GM12878 (cell line): ENCODE results near the gene TMEM91. TPM values are rescaled to one million over a fixed set of nuclear protein-coding genes. Genes with fewer than 3 reads are reported as not detected.

Experiments
- ATAC-seq: fragments of 200-7000 bp; cut with Tn5 transposase; 3 replicates; pipeline ENCODE4 v1.9.1; 2020; ENCODE audit warnings: mild to moderate bottlenecking, moderate library complexity
- BruUV-seq: library from RNA; stranded (reverse); fragments of 400-500 nt; replicated peaks from 2 replicates; lab custom pipeline; 2021; lab: Mats Ljungman, UMichigan
- CTCF ChIA-PET: fragments of 300-600 bp; sonication (Branson Sonifier 250); formaldehyde crosslinking; extraction: SDS; loops from one replicate; lab custom pipeline; 2021; ENCODE audit warnings: inconsistent platforms; lab: Yijun Ruan, JAX
- POLR2A ChIA-PET: fragments of 350-600 bp; formaldehyde crosslinking; extraction: SDS; loops from one replicate; lab custom pipeline; 2021; ENCODE audit warnings: inconsistent platforms; lab: Charles Lee
- RAD21 ChIA-PET: fragments of 300-600 bp; sonication (Branson Sonifier 250); formaldehyde crosslinking; loops from one replicate; lab custom pipeline; 2023; ENCODE audit warnings: antibody characterized with exemption; ENCODE audit not compliant: unreplicated experiment; lab: Charles Lee
- SMC1A ChIA-PET: fragments of 300-600 bp; sonication (Branson Sonifier 250); formaldehyde crosslinking; loops from one replicate; lab custom pipeline; 2023; ENCODE audit not compliant: unreplicated experiment, uncharacterized antibody; lab: Charles Lee
- DNase-seq: peaks from one replicate; pipeline ENCODE4 v3.0.0-alpha.2; 2011; ENCODE audit warnings: low read depth, low spot score
- FAIRE-seq: peaks from 3 replicates; lab custom pipeline; 2011; peaks lifted over from hg19 to GRCh38; lab: Jason Lieb, UNC
- H2AFZ ChIP-seq: 2 replicates; pipeline ENCODE4 v1.6.0; 2011; ENCODE audit warnings: low read depth, low read length, control low read depth; ENCODE audit not compliant: control insufficient read depth
- H3K27ac ChIP-seq: 2 replicates; pipeline ENCODE4 v1.5.1; 2011; ENCODE audit warnings: control low read depth; ENCODE audit not compliant: control insufficient read depth, insufficient read depth
- H3K27me3 ChIP-seq, 2 experiments: replicated peaks in 1 of 2; 2 replicates each; pipeline versions ENCODE4 v1.6.0 to v1.6.1; 2011; ENCODE audit warnings: low read length in 1 of 2; ENCODE audit not compliant: control insufficient read depth in 2 of 2, insufficient read depth in 2 of 2
- H3K36me3 ChIP-seq, 2 experiments: 2 replicates each; pipeline ENCODE4 v1.5.1; 2011; ENCODE audit warnings: low read length in 1 of 2; ENCODE audit not compliant: control insufficient read depth in 2 of 2, insufficient read depth in 2 of 2
- H3K4me1 ChIP-seq: 2 replicates; pipeline ENCODE4 v1.6.1; 2011; ENCODE audit warnings: mild to moderate bottlenecking, low read length, moderate library complexity, mixed read lengths; ENCODE audit not compliant: control insufficient read depth, insufficient read depth
- H3K4me2 ChIP-seq: 2 replicates; pipeline ENCODE4 v1.6.0; 2011; ENCODE audit warnings: control low read depth; ENCODE audit not compliant: control insufficient read depth, insufficient read depth
- H3K4me3 ChIP-seq: fragments of 200-600 bp; sonication (generic); 2 replicates; pipeline ENCODE4 v1.5.1; 2016
- H3K79me2 ChIP-seq: 2 replicates; pipeline ENCODE4 v1.6.0; 2011; ENCODE audit warnings: low read length; ENCODE audit not compliant: control insufficient read depth, insufficient read depth
- H3K9ac ChIP-seq: 2 replicates; pipeline ENCODE4 v1.8.0; 2011; ENCODE audit warnings: low read length, control low read depth, mixed read lengths; ENCODE audit not compliant: control insufficient read depth, insufficient read depth
- H3K9me3 ChIP-seq: replicated peaks from 3 replicates; pipeline ENCODE4 v1.5.1; 2011; ENCODE audit warnings: mild to moderate bottlenecking, low read length; ENCODE audit not compliant: control insufficient read depth, insufficient read depth
- H4K20me1 ChIP-seq: 2 replicates; pipeline ENCODE4 v1.6.0; 2011; ENCODE audit not compliant: control insufficient read depth, insufficient read depth
- ASH2L ChIP-seq: fragments of 300-600, 200-600 bp; sonication (generic); IDR thresholded peaks from 2 replicates; pipeline ENCODE4 v1.6.1; 2017; ENCODE audit warnings: low read depth, mild to moderate bottlenecking, borderline replicate concordance
- ATF3 ChIP-seq: IDR thresholded peaks from 2 replicates; pipeline ENCODE4 v1.6.1; 2011; ENCODE audit warnings: low read depth, mild to moderate bottlenecking, low read length, moderate library complexity, borderline replicate concordance; ENCODE audit errors: extremely low read depth
- CEBPB ChIP-seq, 2 experiments: fragments of 150-350 bp in 1 of 2; IDR thresholded peaks; 2 replicates each; pipeline ENCODE4 v1.6.1; 2012 to 2014; ENCODE audit warnings: low read depth in 2 of 2, low read length in 2 of 2, borderline replicate concordance in 1 of 2, inconsistent platforms in 1 of 2
- ETV6 ChIP-seq, 2 experiments: fragments of 450-650 bp in 1 of 2; IDR thresholded peaks in 1 of 2; conservative IDR thresholded peaks in 1 of 2; 2 replicates each; pipeline ENCODE4 v1.6.1; 2014; ENCODE audit warnings: antibody characterized with exemption in 1 of 2, borderline replicate concordance in 1 of 2, low read depth in 1 of 2, mild to moderate bottlenecking in 1 of 2, moderate library complexity in 1 of 2
- EZH2 ChIP-seq: IDR thresholded peaks from 2 replicates; pipeline ENCODE4 v1.6.1; 2012; ENCODE audit warnings: low read depth, mild to moderate bottlenecking, control low read depth, inconsistent platforms, low read length, borderline replicate concordance; ENCODE audit not compliant: control insufficient read depth
- FOXM1 ChIP-seq: IDR thresholded peaks from 2 replicates; pipeline ENCODE4 v1.6.1; 2012; ENCODE audit warnings: low read depth, mild to moderate bottlenecking, inconsistent platforms, low read length, moderate library complexity
- GATAD2B ChIP-seq: fragments of 450-650 bp; conservative IDR thresholded peaks from 2 replicates; pipeline ENCODE4 v1.6.1; 2017; ENCODE audit warnings: low read depth, mild to moderate bottlenecking, moderate library complexity
- HCFC1 ChIP-seq: fragments of 150-350 bp; IDR thresholded peaks from 2 replicates; pipeline ENCODE4 v1.6.1; 2014; ENCODE audit warnings: low read length
- NR2F1 ChIP-seq: fragments of 450-650 bp; conservative IDR thresholded peaks from 2 replicates; pipeline ENCODE4 v1.6.1; 2017; ENCODE audit warnings: mild to moderate bottlenecking
- PKNOX1 ChIP-seq: fragments of 450-650 bp; IDR thresholded peaks from 2 replicates; pipeline ENCODE4 v1.6.1; 2016; ENCODE audit warnings: mild to moderate bottlenecking
- RAD21 ChIP-seq: IDR thresholded peaks from 2 replicates; pipeline ENCODE4 v1.6.1; 2011; ENCODE audit warnings: mild to moderate bottlenecking, low read depth, low read length, moderate library complexity; ENCODE audit not compliant: insufficient read depth
- RELB ChIP-seq: fragments of 450-650 bp; IDR thresholded peaks from 2 replicates; pipeline ENCODE4 v1.6.1; 2017; ENCODE audit warnings: low read depth, mild to moderate bottlenecking, moderate library complexity
- TARDBP ChIP-seq: IDR thresholded peaks from 2 replicates; pipeline ENCODE4 v1.6.1; 2016; ENCODE audit warnings: borderline replicate concordance
- ZBTB40 ChIP-seq: fragments of 450-650 bp; IDR thresholded peaks from 2 replicates; pipeline ENCODE4 v1.6.1; 2016; ENCODE audit warnings: mild to moderate bottlenecking, moderate library complexity, borderline replicate concordance
- ZNF384 ChIP-seq: IDR thresholded peaks from 2 replicates; pipeline ENCODE4 v1.6.1; 2012; ENCODE audit warnings: low read depth, mild to moderate bottlenecking, low read length, improper control_type of control experiment, borderline replicate concordance
- ZNF622 ChIP-seq: fragments of 450-650 bp; IDR thresholded peaks from 2 replicates; pipeline ENCODE4 v1.6.1; 2017; ENCODE audit warnings: mild to moderate bottlenecking, inconsistent platforms
- WGBS: methylation state at CpG from one replicate; pipeline ENCODE4 v1.1.6; 2016; ENCODE audit warnings: low lambda C conversion rate; ENCODE audit not compliant: insufficient replicate concordance, insufficient coverage; ENCODE audit errors: missing lambda C conversion rate; 5-methylcytosine and 5-hydroxymethylcytosine counted together
- in situ Hi-C: fragments of 300-500 bp; cut with MboI; formaldehyde crosslinking; loops from 9 replicates; pipeline ENCODE4 v1.14.3; 2018; ENCODE audit warnings: mixed read lengths
- intact Hi-C: fragments of 100-400 bp; cut with micrococcal nuclease; formaldehyde crosslinking; loops from one replicate; pipeline ENCODE4 v1.14.2; 2022; ENCODE audit not compliant: unreplicated experiment
- polyA plus RNA-seq, 11 experiments: library from polyadenylated mRNA; depleted of rRNA in 4 of 11; unstranded in 6 of 11; stranded (reverse) in 5 of 11; fragments of >200 nt; fragmentation: Nextera tagmentation in 4 of 11; fragmentation: Illumina TruSeq in 1 of 11; extraction: Ambion mirVana in 4 of 11; extraction: Trizol in 1 of 11; gene quantifications; 1 replicate in 1 of 11; 2 replicates in 10 of 11; pipeline versions ENCODE4 v1.2.1 to v1.2.3, GENCODE V29; 2011 to 2016; ENCODE audit warnings: inconsistent platforms in 2 of 11, missing spikeins in 2 of 11, low read depth in 1 of 11
- total RNA-seq, 4 experiments: library from RNA; depleted of rRNA in 3 of 4; stranded (reverse); fragments of >200 nt in 3 of 4; fragmentation: Illumina TruSeq in 1 of 4; extraction: Trizol in 1 of 4; gene quantifications; 2 replicates each; pipeline versions ENCODE4 v1.2.1 to v1.2.3, GENCODE V29; 2013 to 2021

TMEM91 gene
- total and polyA plus RNA-seq, 10 of the 15 experiments (the other 5 are each of a cell fraction or from before 2014, with no cell fraction given) = 1.5 to 5.5 (median 2.7) TPM

GRCh38 chr19:41363371-41363752 is 13.0 kb upstream of the TMEM91 start:
- POLR2A ChIA-PET = interaction anchor here (0.6 to 3.3 kb wide), 10 partner anchors 8 to 189 kb away, joined by 3 to 46 read pairs (median 6); partner anchors contain the start of genes HNRNPUL1 and TGFB1
- TF ChIP-seq RELB (peak; percentile 77), ZNF384 (no peak), ZNF622 (no peak), ZBTB40 (no peak), HCFC1 (no peak), TARDBP (no peak), RAD21 (no peak), GATAD2B (no peak), ATF3 (no peak), NR2F1 (peak; percentile 70), ETV6 (conservative IDR thresholded peaks at IDR 0.05 in 1 of 2, IDR thresholded peaks at IDR 0.05 in 1 of 2; ENCODE audit: borderline replicate concordance in 1 of 2, low read depth in 1 of 2) (no peak), CEBPB (IDR thresholded peaks at IDR 0.05; ENCODE audit: borderline replicate concordance in 1 of 2, low read depth in 2 of 2, low read length in 2 of 2) (no peak), PKNOX1 (no peak), ASH2L (no peak), EZH2 (no peak), FOXM1 (no peak)

More at GRCh38 chr19:41363371-41363752, 13.0 kb upstream of the TMEM91 start:
- Histone ChIP-seq H2AFZ (peak overlapping the region; percentile 69), H3K27me3 (no peaks in the 10 kb centered on the region), H3K4me2 (peak overlapping the region; percentile 73), H3K79me2 (peaks cover 27% of the 10 kb centered on the region), H4K20me1 (no peaks in the 10 kb centered on the region), H3K36me3 (no peaks in the 10 kb centered on the region), H3K9ac (peak overlapping the region; percentile 97), H3K9me3 (no peaks in the 10 kb centered on the region), H3K27ac (peak overlapping the region; percentile 94), H3K4me1 (peaks cover 28% of the 10 kb centered on the region), H3K4me3 (peak overlapping the region; percentile 92)
- BruUV-seq = TSS peak; percentile 88
- ChIA-PET CTCF (interaction anchor here (0.7 to 9.3 kb wide), 13 partner anchors 10 to 159 kb away, joined by 3 to 91 read pairs (median 3); partner anchors contain the start of genes DMAC2 and TGFB1), RAD21 (interaction anchor here (0.5 to 4.3 kb wide), 16 partner anchors 7 to 1393 kb away, joined by 3 to 41 read pairs (median 4); partner anchors contain the start of genes DMAC2, HNRNPUL1, PSMC4 and TGFB1), SMC1A (interaction anchor here (1.1 to 4.7 kb wide), 9 partner anchors 8 to 100 kb away, joined by 3 to 24 read pairs (median 8); partner anchors contain the start of genes DMAC2 and TMEM91)
- FAIRE-seq (no peak), DNase-seq (no peak), ATAC-seq (no peak; the same call in 2 of the 3 replicates)
- in situ Hi-C loops = no loop called here
- 20% methylated on average over 6 of the region's 6 CpGs for whole genome bisulfite sequencing
- intact Hi-C loops = no loop called here
